Breast epithelium (tissue), 4 donors: ENCODE measurements around the gene BDP1. TPM values are rescaled to one million over a fixed set of nuclear protein-coding genes. Genes with fewer than 3 reads are reported as not detected.
"Not testable (repeated sequence)": the region's sequence is repeated elsewhere in the genome, so short reads cannot be mapped to it uniquely, and the experiment has no call there.

ENCODE experiments used
- DNase-seq, 2 donors: peaks; one replicate each; pipeline ENCODE4 v3.0.0-alpha.2; 2019; ENCODE audit warnings: low spot score in 2 of 2
- H3K27ac ChIP-seq, 2 donors: fragments of 200-600 bp; sonication (generic) in 1 of 2; one replicate each; pipeline ENCODE4 v1.5.1; 2016 to 2019; ENCODE audit warnings: mild to moderate bottlenecking in 1 of 2
- H3K27me3 ChIP-seq, 2 donors: fragments of 200-600 bp; sonication (generic) in 1 of 2; one replicate each; pipeline versions ENCODE4 v1.5.1 to v1.6.0; 2017 to 2019; ENCODE audit warnings: control low read depth in 1 of 2, mild to moderate bottlenecking in 1 of 2
- H3K36me3 ChIP-seq: fragments of 200-600 bp; one replicate; pipeline ENCODE4 v1.5.1; 2019
- H3K4me1 ChIP-seq, 2 donors: fragments of 200-600 bp; sonication (generic); one replicate each; pipeline ENCODE4 v1.5.1; 2016 to 2019; ENCODE audit warnings: control low read depth in 1 of 2
- H3K4me3 ChIP-seq, 3 donors: fragments of 200-600 bp; sonication (generic); 1 replicate in 2 of 3; 2 replicates in 1 of 3; pipeline ENCODE4 v1.5.1; 2016 to 2019; ENCODE audit warnings: mild to moderate bottlenecking in 3 of 3, moderate library complexity in 2 of 3
- H3K9me3 ChIP-seq, 2 donors: fragments of 200-600 bp; sonication (generic) in 1 of 2; one replicate each; pipeline ENCODE4 v1.5.1; 2016 to 2019; ENCODE audit warnings: control low read depth in 1 of 2
- POLR2A ChIP-seq: fragments of 450-650 bp; IDR thresholded peaks from one replicate; pipeline ENCODE4 v1.6.1; 2016; ENCODE audit warnings: antibody characterized with exemption, mild to moderate bottlenecking, moderate library complexity
- POLR2AphosphoS5 ChIP-seq, 3 donors: sonication (generic); formaldehyde crosslinking; IDR thresholded peaks; one replicate each; pipeline ENCODE4 v1.6.1; 2017; ENCODE audit warnings: antibody characterized with exemption in 3 of 3
- intact Hi-C: fragments of 100-400 bp; cut with DNase I; formaldehyde crosslinking; loops from one replicate; pipeline ENCODE4 v1.15.1; 2023; ENCODE audit warnings: low total_unique reads
- total RNA-seq, 3 donors: library from RNA; depleted of rRNA; stranded (reverse); fragments of >200 nt; gene quantifications; one replicate each; pipeline ENCODE4 v1.1.0, GENCODE V29; 2016
- TF ChIP-seq, protein P1 (sequence below), 3 donors: fragments of 450-650 bp; IDR thresholded peaks; one replicate each; pipeline ENCODE4 v1.5.1; 2016 to 2017; ENCODE audit warnings: antibody characterized with exemption in 3 of 3, mild to moderate bottlenecking in 3 of 3, moderate library complexity in 3 of 3

Gene BDP1
- total RNA-seq, 3 donors from 2014 or later, result 26.4 to 119 (median 41.6) TPM

GRCh38 chr5:71600783-71601182 lies 145.3 kb downstream of the BDP1 start:
- Histone ChIP-seq H3K4me3 (no peak overlapping the region), H3K27me3 (no peaks in the 10 kb centered on the region), H3K4me1 (peaks cover 0 to 12% of the 10 kb centered on the region in 2 donors), H3K27ac (peak overlapping the region; percentile 80 to 86), H3K36me3 (no peaks in the 10 kb centered on the region), H3K9me3 (no peaks in the 10 kb centered on the region)
- intact Hi-C loops, result no loop called here
- DNase-seq, result no peak
- TF ChIP-seq POLR2A (no peak), POLR2AphosphoS5 (IDR thresholded peaks at IDR 0.05) (no peak)
- TF ChIP-seq, protein P1, sequence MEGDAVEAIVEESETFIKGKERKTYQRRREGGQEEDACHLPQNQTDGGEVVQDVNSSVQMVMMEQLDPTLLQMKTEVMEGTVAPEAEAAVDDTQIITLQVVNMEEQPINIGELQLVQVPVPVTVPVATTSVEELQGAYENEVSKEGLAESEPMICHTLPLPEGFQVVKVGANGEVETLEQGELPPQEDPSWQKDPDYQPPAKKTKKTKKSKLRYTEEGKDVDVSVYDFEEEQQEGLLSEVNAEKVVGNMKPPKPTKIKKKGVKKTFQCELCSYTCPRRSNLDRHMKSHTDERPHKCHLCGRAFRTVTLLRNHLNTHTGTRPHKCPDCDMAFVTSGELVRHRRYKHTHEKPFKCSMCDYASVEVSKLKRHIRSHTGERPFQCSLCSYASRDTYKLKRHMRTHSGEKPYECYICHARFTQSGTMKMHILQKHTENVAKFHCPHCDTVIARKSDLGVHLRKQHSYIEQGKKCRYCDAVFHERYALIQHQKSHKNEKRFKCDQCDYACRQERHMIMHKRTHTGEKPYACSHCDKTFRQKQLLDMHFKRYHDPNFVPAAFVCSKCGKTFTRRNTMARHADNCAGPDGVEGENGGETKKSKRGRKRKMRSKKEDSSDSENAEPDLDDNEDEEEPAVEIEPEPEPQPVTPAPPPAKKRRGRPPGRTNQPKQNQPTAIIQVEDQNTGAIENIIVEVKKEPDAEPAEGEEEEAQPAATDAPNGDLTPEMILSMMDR (IDR thresholded peaks at IDR 0.05), result no peak

- H3K4me1 ChIP-seq, result peaks cover 0 to 12% of the 10 kb centered on the region in 2 donors
- no peaks in the 10 kb centered on the region for H3K9me3 ChIP-seq
- TF ChIP-seq POLR2A, result no peak
- peak in 1 of 3 donors; percentile 7 for TF ChIP-seq POLR2AphosphoS5 (IDR thresholded peaks at IDR 0.05)
- TF ChIP-seq, protein P1 (IDR thresholded peaks at IDR 0.05), result peak in 2 of 3 donors; percentile 52 to 53
- no peaks in the 10 kb centered on the region for H3K27me3 ChIP-seq
- intact Hi-C loops, result no loop called here
- no peak overlapping the region for H3K4me3 ChIP-seq
- H3K27ac ChIP-seq, result peak overlapping the region; percentile 80 to 86
- peak; percentile 59 to 70 for DNase-seq
- no peaks in the 10 kb centered on the region for H3K36me3 ChIP-seq
Measured at GRCh38 chr5:71601222-71602026, 146.0 kb downstream of the BDP1 start.

- not testable (repeated sequence) for DNase-seq, H3K36me3 ChIP-seq
Measured at GRCh38 chr5:71609916-71610315, 154.5 kb downstream of the BDP1 start.

DNA sequence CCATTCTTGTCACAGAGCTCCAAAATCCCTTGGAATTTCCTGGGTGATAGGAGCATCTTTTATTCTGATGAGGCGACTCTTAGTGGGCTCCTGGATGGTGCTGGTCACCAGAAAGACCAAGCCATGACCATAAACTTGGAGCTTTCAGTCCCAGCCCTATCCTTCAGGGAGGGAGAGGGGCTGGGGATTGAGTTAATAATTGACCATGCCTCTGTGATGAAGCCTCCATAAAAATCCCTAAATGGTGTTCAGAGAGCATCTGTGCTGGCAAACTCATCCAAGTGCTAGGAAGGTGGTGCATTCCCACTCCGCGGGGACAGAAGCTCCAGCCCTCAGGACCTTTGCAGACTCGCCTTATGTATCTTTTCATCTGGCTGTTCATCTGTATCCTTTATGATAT lies 160.4 kb downstream of the BDP1 start:
- H3K27me3 ChIP-seq, result no peaks in the 10 kb centered on the region
- TF ChIP-seq POLR2A (no peak), POLR2AphosphoS5 (IDR thresholded peaks at IDR 0.05) (no peak)
- TF ChIP-seq, protein P1 (IDR thresholded peaks at IDR 0.05), result no peak
- no peaks in the 10 kb centered on the region for H3K9me3 ChIP-seq
- H3K4me3 ChIP-seq, result no peak overlapping the region
- H3K4me1 ChIP-seq, result no peaks in the 10 kb centered on the region
- no peaks in the 10 kb centered on the region for H3K36me3 ChIP-seq
- intact Hi-C loops, result no loop called here
- no peak for DNase-seq
- H3K27ac ChIP-seq, result no peak overlapping the region

More at GRCh38 chr5:71609916-71610315, 154.5 kb downstream of the BDP1 start:
- H3K27me3 ChIP-seq, intact Hi-C loops, H3K27ac ChIP-seq, H3K4me3 ChIP-seq, H3K9me3 ChIP-seq, H3K4me1 ChIP-seq: not testable (repeated sequence)

Other genes with a start within 250 kb of the BDP1 start
- 100 to 1,000 TPM in 1 of 3 donors, 10 to 100 TPM in 2; 48.6 to 143 (median 56.4) TPM for gene MCCC2, start 131.7 kb downstream of the BDP1 start, total RNA-seq